ENCODE results near the gene CCT6A.
A peak's percentile ranks its signal among the peaks of the same experiment; 100 is the strongest.
"Not testable (repeated sequence)": the region's sequence is repeated elsewhere in the genome, so short reads cannot be mapped to it uniquely, and the experiment has no call there.

The CCT6A gene

DNA sequence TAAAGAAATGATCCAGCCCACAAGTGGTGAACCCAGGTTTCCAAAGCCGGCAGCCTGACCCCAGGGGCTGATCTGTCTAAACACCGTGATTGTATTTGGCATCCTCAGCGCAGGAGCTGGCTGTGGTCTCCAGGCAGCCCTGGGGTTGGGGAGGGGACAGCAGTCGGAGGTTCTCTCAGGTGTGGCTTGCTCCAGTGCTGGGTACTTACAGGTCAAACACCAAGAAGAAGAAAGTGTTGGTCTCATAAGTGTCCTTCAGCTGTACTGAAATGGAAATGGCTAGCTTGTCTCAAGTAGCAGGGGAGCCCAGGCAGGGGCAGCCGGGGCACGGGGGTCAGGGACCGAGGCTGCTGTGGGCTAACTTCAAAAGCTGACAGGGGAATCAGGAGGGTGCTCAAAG, 35.2 kb downstream of the CCT6A start:
- Histone ChIP-seq H3K4me1 (no peaks in the 10 kb centered on the region), H2AFZ (no peak overlapping the region), H3K9ac (no peak overlapping the region), H3K79me2 (no peaks in the 10 kb centered on the region), H3K27ac (no peak overlapping the region), H3K4me3 (ENCODE audit: low read depth, low read length) (no peak overlapping the region), H3K4me2 (ENCODE audit: low read length) (no peak overlapping the region), H3K27me3 (ENCODE audit: control insufficient read depth, insufficient read depth, low read length) (no peaks in the 10 kb centered on the region), H3K9me3 (ENCODE audit: control insufficient read depth, low read length) (no peaks in the 10 kb centered on the region), H3K36me3 (ENCODE audit: control insufficient read depth, insufficient read depth, low read length) (no peaks in the 10 kb centered on the region)
- TF ChIP-seq, protein P1, sequence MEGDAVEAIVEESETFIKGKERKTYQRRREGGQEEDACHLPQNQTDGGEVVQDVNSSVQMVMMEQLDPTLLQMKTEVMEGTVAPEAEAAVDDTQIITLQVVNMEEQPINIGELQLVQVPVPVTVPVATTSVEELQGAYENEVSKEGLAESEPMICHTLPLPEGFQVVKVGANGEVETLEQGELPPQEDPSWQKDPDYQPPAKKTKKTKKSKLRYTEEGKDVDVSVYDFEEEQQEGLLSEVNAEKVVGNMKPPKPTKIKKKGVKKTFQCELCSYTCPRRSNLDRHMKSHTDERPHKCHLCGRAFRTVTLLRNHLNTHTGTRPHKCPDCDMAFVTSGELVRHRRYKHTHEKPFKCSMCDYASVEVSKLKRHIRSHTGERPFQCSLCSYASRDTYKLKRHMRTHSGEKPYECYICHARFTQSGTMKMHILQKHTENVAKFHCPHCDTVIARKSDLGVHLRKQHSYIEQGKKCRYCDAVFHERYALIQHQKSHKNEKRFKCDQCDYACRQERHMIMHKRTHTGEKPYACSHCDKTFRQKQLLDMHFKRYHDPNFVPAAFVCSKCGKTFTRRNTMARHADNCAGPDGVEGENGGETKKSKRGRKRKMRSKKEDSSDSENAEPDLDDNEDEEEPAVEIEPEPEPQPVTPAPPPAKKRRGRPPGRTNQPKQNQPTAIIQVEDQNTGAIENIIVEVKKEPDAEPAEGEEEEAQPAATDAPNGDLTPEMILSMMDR (IDR thresholded peaks at IDR 0.05): no peak

DNA sequence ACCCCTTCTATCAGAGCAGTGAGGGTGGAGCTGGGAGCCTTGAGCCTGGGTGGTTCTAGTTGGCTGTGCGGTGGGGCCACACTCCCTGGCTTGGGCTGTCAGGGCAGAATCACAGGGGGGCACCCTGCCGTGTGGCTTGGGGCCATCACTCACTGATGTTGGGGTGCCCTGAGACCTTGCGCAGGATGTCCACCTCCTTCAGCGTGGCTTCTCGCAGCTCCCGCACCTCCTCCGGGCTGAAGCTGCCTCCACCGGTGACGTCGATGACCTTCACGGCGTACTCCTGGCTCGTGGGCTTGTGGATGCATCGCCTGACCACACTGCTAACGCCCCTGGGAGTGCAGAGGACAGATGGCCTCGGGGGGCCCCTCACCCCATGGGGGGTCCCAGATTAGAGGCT, 35.9 kb downstream of the CCT6A start:
- Histone ChIP-seq H2AFZ (no peak overlapping the region), H3K4me2 (ENCODE audit: low read length) (no peak overlapping the region), H3K9ac (no peak overlapping the region), H3K4me1 (peaks cover 4% of the 10 kb centered on the region), H3K27ac (no peak overlapping the region), H3K79me2 (no peaks in the 10 kb centered on the region), H3K36me3 (ENCODE audit: control insufficient read depth, insufficient read depth, low read length) (no peaks in the 10 kb centered on the region), H3K4me3 (ENCODE audit: low read depth, low read length) (no peak overlapping the region), H3K27me3 (ENCODE audit: control insufficient read depth, insufficient read depth, low read length) (no peaks in the 10 kb centered on the region), H3K9me3 (ENCODE audit: control insufficient read depth, low read length) (no peaks in the 10 kb centered on the region)
- TF ChIP-seq, protein P1 (IDR thresholded peaks at IDR 0.05): no peak

DNA sequence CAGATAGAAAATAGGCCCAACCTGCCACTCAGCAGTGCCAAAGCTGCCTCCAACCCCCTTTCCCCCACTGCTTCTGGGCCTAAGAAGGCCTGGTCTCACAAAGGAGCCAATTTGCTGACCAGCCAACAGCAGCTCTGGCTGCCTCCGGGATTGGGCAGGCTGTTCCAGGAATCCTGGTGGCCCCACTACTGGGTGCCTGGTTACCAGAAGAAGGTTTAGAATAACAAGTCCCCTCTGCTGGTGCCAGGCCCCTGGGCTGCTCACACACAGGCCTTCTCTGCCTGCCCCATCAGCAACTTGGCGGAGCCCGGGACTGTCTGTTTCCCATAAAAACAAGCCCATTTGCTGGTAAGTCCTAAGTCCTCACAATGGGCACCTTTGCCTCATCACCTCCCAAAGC, 40.0 kb downstream of the CCT6A start:
- Histone ChIP-seq H3K27me3 (ENCODE audit: control insufficient read depth, insufficient read depth, low read length) (no peaks in the 10 kb centered on the region), H3K4me3 (ENCODE audit: low read depth, low read length) (no peak overlapping the region), H3K79me2 (no peaks in the 10 kb centered on the region), H3K4me2 (ENCODE audit: low read length) (no peak overlapping the region), H2AFZ (no peak overlapping the region), H3K4me1 (peaks cover 12% of the 10 kb centered on the region), H3K27ac (no peak overlapping the region), H3K9me3 (ENCODE audit: control insufficient read depth, low read length) (no peaks in the 10 kb centered on the region), H3K9ac (no peak overlapping the region), H3K36me3 (ENCODE audit: control insufficient read depth, insufficient read depth, low read length) (no peaks in the 10 kb centered on the region)
- TF ChIP-seq, protein P1 (IDR thresholded peaks at IDR 0.05): no peak

DNA sequence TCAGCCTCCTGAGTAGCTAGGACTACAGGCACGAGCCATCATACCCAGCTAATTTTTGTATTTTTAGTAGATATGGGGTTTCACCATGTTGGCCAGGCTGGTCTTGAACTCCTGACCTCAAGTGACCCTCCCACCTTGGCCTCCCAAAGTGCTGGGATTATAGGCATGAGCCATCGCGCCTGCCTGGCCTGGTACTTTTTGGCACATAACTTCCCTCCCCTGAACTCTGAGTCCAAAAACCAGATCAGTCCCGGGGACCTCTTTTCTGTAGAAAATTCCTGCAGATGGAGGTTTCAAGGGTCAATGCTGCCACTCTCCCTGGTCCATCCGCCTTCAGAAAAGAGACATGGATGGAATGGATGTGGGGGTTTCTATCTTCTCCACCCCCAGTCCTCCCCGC, 40.8 kb downstream of the CCT6A start:
- Histone ChIP-seq H3K4me1 (peaks cover 12% of the 10 kb centered on the region), H3K27ac (peak overlapping the region; percentile 58), H3K4me2 (ENCODE audit: low read length) (peak overlapping the region; percentile 28), H2AFZ (peak overlapping the region; percentile 88)
- not testable (repeated sequence) for H3K79me2 ChIP-seq; H3K36me3 ChIP-seq (ENCODE audit: control insufficient read depth, insufficient read depth, low read length); H3K4me3 ChIP-seq (ENCODE audit: low read depth, low read length); H3K9me3 ChIP-seq (ENCODE audit: control insufficient read depth, low read length); H3K27me3 ChIP-seq (ENCODE audit: control insufficient read depth, insufficient read depth, low read length); H3K9ac ChIP-seq

DNA sequence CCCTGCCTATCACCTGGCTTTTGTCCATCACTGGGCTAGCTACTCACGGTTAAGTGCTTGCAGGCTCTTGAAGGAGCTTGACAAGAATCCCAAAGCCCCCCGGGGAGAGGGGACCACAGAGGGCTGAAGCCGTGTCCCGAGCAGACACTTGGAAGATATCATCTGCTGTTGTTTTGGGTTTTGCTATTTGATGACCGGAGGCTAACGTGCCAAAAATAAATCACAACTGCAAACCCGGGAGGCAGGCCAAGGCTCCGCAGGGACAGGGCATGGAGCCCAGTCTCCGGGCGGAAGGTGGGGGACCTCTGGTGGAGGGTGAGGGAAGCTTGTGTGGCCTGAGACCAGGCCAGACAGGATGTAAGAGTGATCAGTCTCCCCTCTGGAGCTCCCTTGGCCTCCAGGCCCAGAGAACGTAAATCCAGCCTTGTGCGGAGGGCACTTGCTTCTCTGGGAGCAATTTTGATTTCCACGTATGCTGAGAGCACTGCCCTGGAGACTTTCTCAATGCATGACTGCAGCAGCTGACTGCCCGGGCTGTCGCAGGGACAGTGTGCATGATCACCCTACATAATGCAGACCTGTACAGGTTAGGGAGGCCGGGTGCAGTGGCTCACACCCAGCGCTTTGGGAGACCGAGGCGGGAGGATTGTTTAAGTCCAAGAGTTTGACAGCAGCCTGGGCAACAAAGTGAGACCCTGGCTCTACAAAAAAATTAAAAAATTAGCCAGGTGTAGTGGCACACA, 41.4 kb downstream of the CCT6A start, which contains the start of gene PHKG1:
PHKG1 (minus strand) TSS at position 164 of the 743 bp plus-strand sequence. CDS start 4,011 bp downstream, outside the sequence.
- Histone ChIP-seq H3K27me3 (ENCODE audit: control insufficient read depth, insufficient read depth, low read length) (no peaks in the 10 kb centered on the region), H3K4me2 (ENCODE audit: low read length) (peak within 1 kb of the TSS; percentile 28), H3K79me2 (no peaks in the 10 kb centered on the region), H3K4me1 (peaks cover 12% of the 10 kb centered on the region), H2AFZ (peak within 1 kb of the TSS; percentile 88), H3K4me3 (ENCODE audit: low read depth, low read length) (no peak within 1 kb of the TSS), H3K27ac (peak within 1 kb of the TSS; percentile 58), H3K36me3 (ENCODE audit: control insufficient read depth, insufficient read depth, low read length) (no peaks in the 10 kb centered on the region), H3K9ac (no peak within 1 kb of the TSS), H3K9me3 (ENCODE audit: control insufficient read depth, low read length) (no peaks in the 10 kb centered on the region)
- TF ChIP-seq, protein P1 (IDR thresholded peaks at IDR 0.05): peak; percentile 57

Measured in parathyroid adenoma (tissue), 2 donors.